Neural cell (in vitro differentiated cells): ENCODE measurements around the gene BTBD9. TPM values are rescaled to one million over a fixed set of nuclear protein-coding genes. Genes with fewer than 3 reads are reported as not detected.

Experiments used
- H2AFZ ChIP-seq: fragments of 200-600, 300-800 bp; sonication (generic), shearing (Covaris generic); 2 replicates; pipeline ENCODE4 v1.6.0; 2014; ENCODE audit warnings: low read depth, mild to moderate bottlenecking, antibody characterized with exemption, low read length, moderate library complexity
- H3F3A ChIP-seq: fragments of 200-600 bp; shearing (Covaris generic); 2 replicates; pipeline ENCODE4 v1.6.1; 2016; ENCODE audit warnings: mild to moderate bottlenecking, moderate library complexity, mixed read lengths, antibody characterized with exemption, low read length; ENCODE audit not compliant: insufficient read depth, poor library complexity, severe bottlenecking
- H3K27ac ChIP-seq: fragments of 200-600, 300-800 bp; sonication (generic), shearing (Covaris generic); 2 replicates; pipeline ENCODE4 v1.5.1; 2014; ENCODE audit warnings: mild to moderate bottlenecking, low read length, moderate library complexity
- H3K27me3 ChIP-seq: fragments of 300-800, 200-600 bp; sonication (generic), shearing (Covaris generic); 2 replicates; pipeline ENCODE4 v1.6.0; 2014; ENCODE audit warnings: mild to moderate bottlenecking, low read depth, low read length, moderate library complexity; ENCODE audit not compliant: insufficient read depth
- H3K36me3 ChIP-seq: fragments of 300-800, 200-600 bp; sonication (generic), shearing (Covaris generic); 2 replicates; pipeline ENCODE4 v1.5.1; 2014; ENCODE audit warnings: mild to moderate bottlenecking, antibody characterized with exemption, low read length, moderate library complexity; ENCODE audit not compliant: insufficient read depth
- H3K4me2 ChIP-seq: fragments of 300-800, 200-600 bp; sonication (generic), shearing (Covaris generic); 2 replicates; pipeline ENCODE4 v1.6.0; 2014; ENCODE audit warnings: mild to moderate bottlenecking, low read length
- H3K4me3 ChIP-seq: fragments of 300-800, 200-600 bp; sonication (generic), shearing (Covaris generic); 2 replicates; pipeline ENCODE4 v1.5.1; 2014; ENCODE audit warnings: mild to moderate bottlenecking, low read length, moderate library complexity
- H3K79me2 ChIP-seq: fragments of 200-600 bp; shearing (Covaris generic); replicated peaks from 2 replicates; pipeline ENCODE4 v1.6.0; 2014; ENCODE audit warnings: mild to moderate bottlenecking, low read length, moderate library complexity; ENCODE audit not compliant: insufficient read depth
- H3K9ac ChIP-seq: fragments of 300-800, 200-600 bp; sonication (generic), shearing (Covaris generic); 2 replicates; pipeline ENCODE4 v1.6.1; 2016; ENCODE audit warnings: mild to moderate bottlenecking, low read length, mixed read lengths
- H3K9me2 ChIP-seq: fragments of 200-600 bp; shearing (Covaris generic); 2 replicates; pipeline ENCODE4 v1.6.1; 2016; ENCODE audit warnings: mild to moderate bottlenecking, low read length, mixed read lengths; ENCODE audit not compliant: insufficient read depth
- H3K9me3 ChIP-seq: fragments of 200-600, 300-800 bp; sonication (generic), shearing (Covaris generic); 2 replicates; pipeline ENCODE4 v1.6.1; 2016; ENCODE audit warnings: mild to moderate bottlenecking, mixed run types, low read length, moderate library complexity, mixed read lengths
- H4K20me1 ChIP-seq: fragments of 200-600 bp; shearing (Covaris generic); 2 replicates; pipeline ENCODE4 v1.6.1; 2016; ENCODE audit warnings: mild to moderate bottlenecking, mixed run types; ENCODE audit not compliant: insufficient read depth
- CTCF ChIP-seq: fragments of 450-650 bp; IDR thresholded peaks from 2 replicates; pipeline ENCODE4 v1.5.1; 2014; ENCODE audit warnings: antibody characterized with exemption, mild to moderate bottlenecking, moderate library complexity; ENCODE audit not compliant: poor library complexity, severe bottlenecking
- EP300 ChIP-seq: fragments of 450-650 bp; conservative IDR thresholded peaks from 2 replicates; pipeline ENCODE4 v1.6.1; 2014; ENCODE audit warnings: antibody characterized with exemption, mild to moderate bottlenecking, moderate library complexity; ENCODE audit not compliant: poor library complexity, severe bottlenecking
- EZH2 ChIP-seq: fragments of 200-600, 300-800 bp; shearing (Covaris generic), sonication (generic); IDR thresholded peaks from 2 replicates; pipeline ENCODE4 v1.6.1; 2014; ENCODE audit warnings: antibody characterized with exemption, low read length, borderline replicate concordance, mild to moderate bottlenecking; ENCODE audit not compliant: insufficient read depth, poor library complexity, severe bottlenecking
- MXI1 ChIP-seq: fragments of 450-650 bp; conservative IDR thresholded peaks from 2 replicates; pipeline ENCODE4 v1.6.1; 2014; ENCODE audit warnings: antibody characterized with exemption, mild to moderate bottlenecking; ENCODE audit not compliant: poor library complexity, severe bottlenecking
- POLR2AphosphoS5 ChIP-seq: IDR thresholded peaks from 2 replicates; pipeline ENCODE4 v1.6.1; 2012
- RAD21 ChIP-seq: fragments of 450-650 bp; conservative IDR thresholded peaks from 2 replicates; pipeline ENCODE4 v1.6.1; 2014; ENCODE audit warnings: antibody characterized with exemption, mild to moderate bottlenecking, moderate library complexity
- SMC3 ChIP-seq: fragments of 450-650 bp; conservative IDR thresholded peaks from 2 replicates; pipeline ENCODE4 v1.6.1; 2014; ENCODE audit warnings: antibody characterized with exemption, mild to moderate bottlenecking, moderate library complexity; ENCODE audit not compliant: poor library complexity
- TAF1 ChIP-seq: IDR thresholded peaks from 2 replicates; pipeline ENCODE4 v1.6.1; 2012; ENCODE audit warnings: low read depth
- polyA plus RNA-seq: library from polyadenylated mRNA; depleted of rRNA; stranded (reverse); fragments of >200 nt; gene quantifications from 2 replicates; pipeline ENCODE4 v1.2.3, GENCODE V29; 2014
- TF ChIP-seq, protein P1 (sequence below): IDR thresholded peaks from 2 replicates; pipeline ENCODE4 v1.6.1; 2012; ENCODE audit warnings: borderline replicate concordance

The BTBD9 gene
- polyA plus RNA-seq, 1 donor from 2014 or later = 6.2 TPM

- TF ChIP-seq TAF1 (no peak), MXI1 (no peak), EZH2 (no peak), SMC3 (no peak)
- Histone ChIP-seq H3K27me3 (no peaks in the 10 kb centered on the region), H3K9ac (no peak overlapping the region), H3K27ac (no peak overlapping the region), H3K79me2 (no peaks in the 10 kb centered on the region), H3K4me2 (no peak overlapping the region), H3K9me2 (no peaks in the 10 kb centered on the region), H3F3A (no peaks in the 10 kb centered on the region), H2AFZ (no peak overlapping the region), H3K36me3 (no peaks in the 10 kb centered on the region), H4K20me1 (no peaks in the 10 kb centered on the region), H3K4me3 (no peak overlapping the region), H3K9me3 (no peaks in the 10 kb centered on the region)
Observed at GRCh38 chr6:38603496-38603895, 36.2 kb downstream of the BTBD9 start.

DNA sequence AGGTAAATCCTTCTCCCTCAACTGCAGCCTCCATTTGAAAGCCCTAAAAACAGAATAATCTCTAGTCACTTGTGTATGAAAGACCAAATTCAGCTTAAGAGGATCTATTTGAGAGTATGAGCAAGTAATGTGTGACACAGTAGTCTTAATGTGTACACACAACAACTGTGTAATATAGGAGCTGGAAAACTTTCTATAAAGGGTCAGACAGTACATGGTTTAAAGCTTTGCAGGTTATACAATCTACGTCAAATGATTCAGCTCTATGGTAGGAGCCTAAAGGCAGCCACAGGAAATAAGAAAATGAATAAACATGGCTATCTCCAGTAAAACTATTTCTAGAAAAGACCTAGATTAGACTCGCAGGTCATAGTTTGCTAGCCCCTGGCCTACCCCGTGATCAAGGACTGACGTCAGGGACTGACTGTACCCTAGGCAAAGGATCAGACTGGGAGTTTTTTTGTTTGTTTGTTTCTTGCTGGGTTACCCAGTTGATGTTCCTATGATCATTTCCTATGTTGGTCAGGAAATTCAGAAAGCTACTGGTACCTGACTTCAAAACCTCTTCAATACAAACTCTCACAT is 39.7 kb downstream of the BTBD9 start:
- no peak overlapping the region for H3K4me2 ChIP-seq
- H3K9me2 ChIP-seq = no peaks in the 10 kb centered on the region
- H3K4me3 ChIP-seq = no peak overlapping the region
- no peak overlapping the region for H3K9ac ChIP-seq
- H3K27me3 ChIP-seq = no peaks in the 10 kb centered on the region
- no peaks in the 10 kb centered on the region for H3K79me2 ChIP-seq
- TF ChIP-seq, protein P1, sequence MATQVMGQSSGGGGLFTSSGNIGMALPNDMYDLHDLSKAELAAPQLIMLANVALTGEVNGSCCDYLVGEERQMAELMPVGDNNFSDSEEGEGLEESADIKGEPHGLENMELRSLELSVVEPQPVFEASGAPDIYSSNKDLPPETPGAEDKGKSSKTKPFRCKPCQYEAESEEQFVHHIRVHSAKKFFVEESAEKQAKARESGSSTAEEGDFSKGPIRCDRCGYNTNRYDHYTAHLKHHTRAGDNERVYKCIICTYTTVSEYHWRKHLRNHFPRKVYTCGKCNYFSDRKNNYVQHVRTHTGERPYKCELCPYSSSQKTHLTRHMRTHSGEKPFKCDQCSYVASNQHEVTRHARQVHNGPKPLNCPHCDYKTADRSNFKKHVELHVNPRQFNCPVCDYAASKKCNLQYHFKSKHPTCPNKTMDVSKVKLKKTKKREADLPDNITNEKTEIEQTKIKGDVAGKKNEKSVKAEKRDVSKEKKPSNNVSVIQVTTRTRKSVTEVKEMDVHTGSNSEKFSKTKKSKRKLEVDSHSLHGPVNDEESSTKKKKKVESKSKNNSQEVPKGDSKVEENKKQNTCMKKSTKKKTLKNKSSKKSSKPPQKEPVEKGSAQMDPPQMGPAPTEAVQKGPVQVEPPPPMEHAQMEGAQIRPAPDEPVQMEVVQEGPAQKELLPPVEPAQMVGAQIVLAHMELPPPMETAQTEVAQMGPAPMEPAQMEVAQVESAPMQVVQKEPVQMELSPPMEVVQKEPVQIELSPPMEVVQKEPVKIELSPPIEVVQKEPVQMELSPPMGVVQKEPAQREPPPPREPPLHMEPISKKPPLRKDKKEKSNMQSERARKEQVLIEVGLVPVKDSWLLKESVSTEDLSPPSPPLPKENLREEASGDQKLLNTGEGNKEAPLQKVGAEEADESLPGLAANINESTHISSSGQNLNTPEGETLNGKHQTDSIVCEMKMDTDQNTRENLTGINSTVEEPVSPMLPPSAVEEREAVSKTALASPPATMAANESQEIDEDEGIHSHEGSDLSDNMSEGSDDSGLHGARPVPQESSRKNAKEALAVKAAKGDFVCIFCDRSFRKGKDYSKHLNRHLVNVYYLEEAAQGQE = no peak
- no peaks in the 10 kb centered on the region for H3K36me3 ChIP-seq
- no peak overlapping the region for H2AFZ ChIP-seq
- H3F3A ChIP-seq = no peaks in the 10 kb centered on the region
- H4K20me1 ChIP-seq = no peaks in the 10 kb centered on the region
- no peaks in the 10 kb centered on the region for H3K9me3 ChIP-seq
- no peak overlapping the region for H3K27ac ChIP-seq

- TF ChIP-seq EZH2 = no peak
- no peak for TF ChIP-seq RAD21
- no peak for TF ChIP-seq CTCF
- TF ChIP-seq, protein P1 = no peak
- no peak for TF ChIP-seq SMC3
- TF ChIP-seq EP300 = no peak
- no peak for TF ChIP-seq POLR2AphosphoS5
- no peak for TF ChIP-seq TAF1
- no peak for TF ChIP-seq MXI1
- H2AFZ ChIP-seq = no peak overlapping the region
- H4K20me1 ChIP-seq = no peaks in the 10 kb centered on the region
- H3K4me3 ChIP-seq = no peak overlapping the region
- no peaks in the 10 kb centered on the region for H3F3A ChIP-seq
- H3K27me3 ChIP-seq = no peaks in the 10 kb centered on the region
- no peak overlapping the region for H3K27ac ChIP-seq
- no peaks in the 10 kb centered on the region for H3K9me3 ChIP-seq
- H3K9ac ChIP-seq = no peak overlapping the region
- H3K9me2 ChIP-seq = no peaks in the 10 kb centered on the region
- no peaks in the 10 kb centered on the region for H3K79me2 ChIP-seq
- no peaks in the 10 kb centered on the region for H3K36me3 ChIP-seq
- H3K4me2 ChIP-seq = no peak overlapping the region
Observed at GRCh38 chr6:38599261-38599660, 40.5 kb downstream of the BTBD9 start.
